SJCRH30 (cell line): Measurements from ENCODE around the gene CYB5R3. TPM values are rescaled to one million over a fixed set of nuclear protein-coding genes. Genes with fewer than 3 reads are reported as not detected.
"Not testable (repeated sequence)": the region's sequence is repeated elsewhere in the genome, so short reads cannot be mapped to it uniquely, and the experiment has no call there.

Experiments
- DNase-seq, 2 experiments: peaks; one replicate each; pipeline ENCODE4 v3.0.0-alpha.2; 2015 to 2020
- H3K27ac ChIP-seq: fragments of 250-450 bp; sonication (Bioruptor Pico); 2 replicates; pipeline ENCODE4 v1.5.1; 2020; ENCODE audit warnings: mild to moderate bottlenecking, moderate library complexity
- H3K27me3 ChIP-seq: fragments of 250-450 bp; sonication (Bioruptor Pico); 2 replicates; pipeline ENCODE4 v1.5.1; 2020; ENCODE audit warnings: mild to moderate bottlenecking, moderate library complexity
- H3K36me3 ChIP-seq: fragments of 250-450 bp; sonication (Bioruptor Pico); 2 replicates; pipeline ENCODE4 v1.5.1; 2020; ENCODE audit warnings: mild to moderate bottlenecking, moderate library complexity
- H3K4me1 ChIP-seq: fragments of 250-450 bp; sonication (Bioruptor Pico); 2 replicates; pipeline ENCODE4 v1.5.1; 2020; ENCODE audit warnings: mild to moderate bottlenecking, moderate library complexity
- H3K4me3 ChIP-seq: fragments of 250-450 bp; sonication (Bioruptor Pico); 2 replicates; pipeline ENCODE4 v1.5.1; 2020; ENCODE audit warnings: mild to moderate bottlenecking, moderate library complexity
- H3K9me3 ChIP-seq: fragments of 250-450 bp; sonication (Bioruptor Pico); replicated peaks from 2 replicates; pipeline ENCODE4 v1.5.1; 2020; ENCODE audit warnings: mild to moderate bottlenecking, moderate library complexity
- total RNA-seq: library from RNA; depleted of rRNA; stranded (reverse); fragments of >200 nt; shearing (Covaris generic); gene quantifications from 2 replicates; pipeline ENCODE4 v1.2.3, GENCODE V29; 2014

The CYB5R3 gene
- total RNA-seq, 1 experiment from 2014 or later, result 73.9 TPM

DNA sequence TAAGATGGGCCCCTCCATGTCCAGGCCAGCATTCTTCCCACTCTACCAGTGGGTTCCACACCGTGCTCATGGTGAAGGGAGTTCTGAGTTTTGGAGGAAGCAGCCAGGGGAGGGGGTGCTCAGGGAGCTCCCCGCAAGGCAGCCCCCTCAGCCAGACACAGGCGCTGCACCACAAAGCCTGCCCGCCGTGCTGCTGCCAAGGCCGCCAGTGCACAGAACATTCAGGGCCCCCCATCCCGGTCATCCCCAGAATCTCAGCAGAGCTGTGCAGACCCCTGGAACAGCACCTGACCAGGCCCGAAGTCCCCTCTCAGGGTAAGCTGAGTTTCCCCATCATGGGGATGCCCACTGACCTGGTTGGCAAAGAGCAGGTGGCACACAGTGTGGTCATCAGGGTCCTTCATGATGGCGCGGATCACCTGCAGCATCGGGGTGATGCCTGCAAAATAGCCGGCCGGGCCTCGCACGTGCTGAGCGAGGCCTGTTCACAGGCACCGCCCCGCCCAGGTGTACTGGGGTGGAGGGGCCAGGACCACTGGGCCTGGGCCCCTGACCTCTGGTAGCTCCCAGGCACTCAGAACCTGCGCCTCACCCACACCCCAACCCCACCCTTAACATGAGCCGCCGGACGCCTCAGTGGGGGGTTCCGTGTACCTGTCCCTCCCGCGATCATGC lies 22.1 kb downstream of the CYB5R3 start:
- Histone ChIP-seq H3K27ac (no peak overlapping the region), H3K27me3 (no peaks in the 10 kb centered on the region), H3K4me1 (no peaks in the 10 kb centered on the region), H3K36me3 (peaks cover 26% of the 10 kb centered on the region), H3K4me3 (no peak overlapping the region), H3K9me3 (no peaks in the 10 kb centered on the region)
- DNase-seq, result no peak

DNA sequence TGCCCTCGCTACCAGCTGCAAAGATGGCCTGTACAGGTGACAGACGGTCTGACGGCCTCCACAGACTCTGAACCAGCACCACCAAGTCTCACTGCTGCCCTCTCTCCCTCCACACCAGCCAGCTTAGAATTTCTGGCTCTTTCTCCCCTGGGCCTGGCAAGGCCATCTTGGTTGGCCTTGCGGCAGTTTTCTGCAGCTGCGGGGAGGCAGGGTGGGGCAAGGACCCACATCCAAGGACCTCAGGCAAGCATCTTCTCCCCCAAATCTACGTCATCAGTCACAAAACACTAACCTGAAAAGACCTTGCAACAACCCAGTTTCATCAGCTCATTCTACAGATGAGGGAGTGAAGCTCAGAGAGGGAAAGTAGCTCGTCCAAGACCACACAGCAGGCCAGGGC lies 22.8 kb downstream of the CYB5R3 start:
- peaks cover 26% of the 10 kb centered on the region for H3K36me3 ChIP-seq
- no peaks in the 10 kb centered on the region for H3K9me3 ChIP-seq
- no peak for DNase-seq
- H3K27ac ChIP-seq, result no peak overlapping the region
- H3K4me3 ChIP-seq, result no peak overlapping the region
- no peaks in the 10 kb centered on the region for H3K4me1 ChIP-seq
- no peaks in the 10 kb centered on the region for H3K27me3 ChIP-seq

DNA sequence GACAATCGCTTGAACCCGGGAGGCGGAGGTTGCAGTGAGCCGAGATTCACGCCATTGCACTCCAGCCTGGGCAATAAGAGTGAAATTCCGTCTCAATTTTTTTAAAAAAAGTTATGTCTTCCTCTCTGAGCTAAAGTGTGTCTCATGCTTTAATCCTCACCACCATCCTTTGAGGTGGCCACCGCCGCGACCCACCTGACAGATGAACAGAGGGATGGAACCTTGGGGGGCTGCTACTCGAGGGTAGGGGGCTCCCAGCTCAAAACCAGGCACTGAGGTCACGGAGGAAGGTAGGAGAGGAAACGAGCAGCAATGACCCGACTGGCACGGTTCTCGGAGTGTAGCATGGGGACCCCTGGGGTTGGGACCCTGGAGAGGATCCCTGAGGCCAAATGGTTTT lies 23.8 kb downstream of the CYB5R3 start:
- no peak for DNase-seq
- H3K9me3 ChIP-seq, result no peaks in the 10 kb centered on the region
- no peaks in the 10 kb centered on the region for H3K4me1 ChIP-seq
- peaks cover 26% of the 10 kb centered on the region for H3K36me3 ChIP-seq
- no peaks in the 10 kb centered on the region for H3K27me3 ChIP-seq
- no peak overlapping the region for H3K27ac ChIP-seq
- H3K4me3 ChIP-seq, result no peak overlapping the region

DNA sequence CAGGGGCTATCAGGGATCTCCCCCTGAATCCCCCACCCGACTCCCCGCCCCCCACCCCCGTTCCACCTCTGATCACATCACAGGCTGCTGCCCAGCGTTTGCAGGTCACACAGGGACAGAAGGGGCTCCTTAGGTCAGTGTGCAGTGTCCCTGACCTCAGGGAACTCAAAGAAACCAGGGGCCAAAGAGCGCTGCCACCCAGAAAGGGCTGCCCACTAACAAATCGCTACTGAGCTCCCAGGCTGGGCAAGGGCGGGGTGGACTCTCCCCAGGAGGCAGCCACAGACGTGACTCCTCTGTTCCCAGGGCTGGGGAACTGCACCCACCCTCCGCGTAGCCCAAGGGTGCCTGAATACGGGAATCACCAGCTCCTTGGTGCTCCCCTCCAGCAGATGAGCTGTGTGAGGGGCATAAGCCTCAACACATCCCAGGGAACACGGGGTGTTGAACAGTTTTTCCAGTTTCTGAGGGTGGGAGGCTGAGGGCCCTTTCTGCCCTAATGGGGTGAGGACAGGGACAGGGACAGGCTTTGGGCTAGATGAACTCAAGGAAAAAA lies 24.6 kb downstream of the CYB5R3 start:
- Histone ChIP-seq H3K4me3 (no peak overlapping the region), H3K9me3 (no peaks in the 10 kb centered on the region), H3K36me3 (peaks cover 26% of the 10 kb centered on the region), H3K27ac (no peak overlapping the region), H3K4me1 (no peaks in the 10 kb centered on the region), H3K27me3 (no peaks in the 10 kb centered on the region)
- no peak for DNase-seq

DNA sequence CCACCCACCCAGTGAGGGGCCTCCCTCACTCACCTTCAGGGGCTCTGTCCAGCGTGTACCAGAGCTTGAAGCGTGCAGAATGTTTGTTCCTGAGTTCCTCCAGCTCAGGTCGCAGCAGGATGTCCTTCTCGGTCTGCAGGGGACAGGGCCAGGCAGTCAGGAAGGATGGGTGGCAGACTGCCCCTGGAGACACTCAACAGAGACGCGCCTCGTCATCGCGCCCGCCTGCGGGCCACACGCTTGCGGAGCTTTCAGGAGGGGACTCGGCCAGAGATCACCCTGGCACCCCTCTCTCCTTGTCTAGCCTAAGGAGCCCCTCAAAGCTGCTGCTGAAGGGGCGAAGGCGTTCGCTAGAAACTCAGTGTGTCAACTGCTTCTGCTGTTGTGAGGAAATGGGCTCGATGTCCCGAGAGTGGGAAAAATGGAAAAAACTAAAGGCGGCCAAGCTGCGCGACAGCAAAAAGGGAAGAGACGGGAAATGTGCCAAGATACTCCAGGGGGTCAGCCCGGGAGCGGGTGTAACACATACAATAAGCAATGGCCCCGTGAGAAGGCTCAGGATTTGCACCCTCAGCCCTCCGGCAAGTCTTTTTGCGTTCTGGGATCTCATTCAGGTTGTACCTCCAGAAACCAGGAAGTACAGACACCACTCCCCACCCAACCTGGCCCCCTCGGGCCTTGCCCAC lies 25.3 kb downstream of the CYB5R3 start:
- Histone ChIP-seq H3K4me3 (no peak overlapping the region), H3K27ac (no peak overlapping the region), H3K27me3 (no peaks in the 10 kb centered on the region), H3K4me1 (no peaks in the 10 kb centered on the region), H3K36me3 (peaks cover 24% of the 10 kb centered on the region), H3K9me3 (no peaks in the 10 kb centered on the region)
- no peak for DNase-seq

DNA sequence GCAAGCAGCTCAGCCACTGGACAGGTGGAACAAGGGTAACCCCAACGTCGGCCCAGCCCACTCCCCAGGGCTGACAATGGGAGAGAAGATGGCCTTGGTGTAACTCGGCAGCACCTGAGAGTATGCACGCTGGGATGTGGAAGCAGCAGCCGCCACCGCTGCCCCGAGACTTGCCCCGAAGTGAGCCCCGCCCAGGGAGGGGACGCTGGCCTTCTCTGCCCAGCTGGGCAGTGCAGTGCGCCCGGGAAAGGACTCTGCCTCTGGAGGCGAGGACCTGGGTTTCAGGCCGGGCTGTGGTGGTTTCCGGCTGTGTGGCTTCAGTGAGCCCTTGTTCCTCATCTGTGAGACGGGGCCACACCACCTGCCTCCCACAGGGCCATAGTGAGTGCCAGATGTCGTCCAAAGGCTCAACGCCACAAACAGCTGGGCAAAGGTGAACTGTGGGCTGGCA lies 25.9 kb downstream of the CYB5R3 start:
- DNase-seq, result no peak

DNA sequence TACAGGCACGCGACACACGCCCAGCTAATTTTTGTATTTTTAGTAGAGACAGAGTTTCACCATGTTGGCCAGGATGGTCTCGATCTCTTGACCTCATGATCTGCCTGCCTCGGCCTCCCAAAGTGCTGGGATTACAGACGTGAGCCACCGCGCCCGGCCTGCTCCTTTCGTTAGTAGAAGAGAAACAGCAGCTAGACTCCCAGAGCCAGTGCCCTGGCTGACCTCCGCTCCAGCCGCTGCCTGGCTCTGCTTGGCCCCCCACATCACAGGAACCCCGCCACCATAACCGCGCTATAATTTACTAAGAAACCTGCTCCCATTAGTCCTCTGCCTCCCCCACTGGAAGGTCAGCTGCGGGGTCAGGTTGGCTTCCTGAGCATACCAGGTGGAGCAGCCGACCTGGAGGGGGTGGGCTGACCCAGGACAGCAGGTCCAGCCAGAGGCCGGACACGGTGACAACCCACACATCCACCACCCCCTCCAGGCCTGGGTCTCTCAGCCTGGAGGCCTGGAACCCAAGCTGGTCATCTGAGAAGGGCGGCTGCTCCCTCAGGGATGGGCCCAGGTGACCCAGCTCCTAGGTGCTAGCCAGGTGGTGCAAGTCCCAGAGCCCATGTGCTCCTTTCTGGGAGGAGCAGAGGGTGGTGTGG lies 27.0 kb downstream of the CYB5R3 start:
- Histone ChIP-seq H3K4me1 (no peaks in the 10 kb centered on the region), H3K27me3 (no peaks in the 10 kb centered on the region), H3K36me3 (peaks cover 22% of the 10 kb centered on the region), H3K9me3 (no peaks in the 10 kb centered on the region), H3K4me3 (no peak overlapping the region), H3K27ac (no peak overlapping the region)
- DNase-seq, result no peak

More for the DNA sequence above, 25.9 kb downstream of the CYB5R3 start:
- Histone ChIP-seq H3K4me3 (no peak overlapping the region), H3K4me1 (no peaks in the 10 kb centered on the region), H3K36me3 (peaks cover 24% of the 10 kb centered on the region), H3K27ac (no peak overlapping the region), H3K27me3 (no peaks in the 10 kb centered on the region), H3K9me3 (no peaks in the 10 kb centered on the region)

DNA sequence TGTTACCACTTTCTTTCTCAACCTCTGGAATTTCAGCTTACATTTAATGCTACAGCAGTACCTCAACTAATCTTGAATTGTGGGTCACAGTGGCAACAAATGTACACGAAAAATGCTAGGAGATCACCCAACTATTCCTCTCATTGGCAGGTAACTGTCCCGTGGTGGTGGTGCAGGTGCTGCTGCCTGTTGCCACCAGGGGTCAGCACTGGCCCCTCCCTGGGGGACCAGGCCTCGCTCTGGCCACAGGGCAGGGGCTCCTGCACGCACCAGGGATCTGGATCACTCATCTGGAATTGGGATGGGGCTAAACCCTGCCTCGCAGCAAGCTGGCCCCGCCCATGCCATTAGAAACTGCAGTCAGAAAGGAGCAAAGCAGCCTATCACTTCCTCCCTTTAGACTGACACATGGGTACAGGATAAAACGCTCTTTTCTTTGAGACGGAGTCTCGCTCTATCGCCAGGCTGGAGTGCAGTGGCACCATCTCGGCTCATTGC lies 27.6 kb downstream of the CYB5R3 start:
- H3K27me3 ChIP-seq, result no peaks in the 10 kb centered on the region
- no peaks in the 10 kb centered on the region for H3K4me1 ChIP-seq
- peak; percentile 76 to 78 for DNase-seq
- no peak overlapping the region for H3K4me3 ChIP-seq
- no peak overlapping the region for H3K27ac ChIP-seq
- peaks cover 15% of the 10 kb centered on the region for H3K36me3 ChIP-seq
- no peaks in the 10 kb centered on the region for H3K9me3 ChIP-seq

DNA sequence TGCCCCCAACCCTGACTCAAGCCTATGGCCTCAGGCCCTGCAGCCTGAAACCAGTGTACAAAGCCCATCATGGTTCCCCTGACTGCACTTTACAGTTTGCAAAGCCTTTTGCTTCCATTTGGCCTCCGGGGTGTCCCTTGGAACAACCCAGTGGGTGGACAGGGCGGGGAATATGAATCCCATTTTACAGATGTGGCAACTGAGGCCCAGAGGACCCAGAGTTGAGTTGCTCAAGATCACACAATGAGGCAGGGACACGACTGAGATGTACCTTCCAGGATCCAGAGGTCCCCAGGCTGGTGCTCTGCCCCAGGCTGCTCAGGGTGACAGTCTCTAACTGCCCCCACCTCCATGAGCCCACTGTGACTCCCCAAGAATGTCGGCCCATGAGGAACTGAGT lies 29.1 kb downstream of the CYB5R3 start:
- DNase-seq, result no peak
- H3K27ac ChIP-seq, result no peak overlapping the region
- H3K36me3 ChIP-seq, result peaks cover 3% of the 10 kb centered on the region; the same call in 1 of the 2 replicates
- no peak overlapping the region for H3K4me3 ChIP-seq
- no peaks in the 10 kb centered on the region for H3K9me3 ChIP-seq
- H3K4me1 ChIP-seq, result no peaks in the 10 kb centered on the region
- no peaks in the 10 kb centered on the region for H3K27me3 ChIP-seq

DNA sequence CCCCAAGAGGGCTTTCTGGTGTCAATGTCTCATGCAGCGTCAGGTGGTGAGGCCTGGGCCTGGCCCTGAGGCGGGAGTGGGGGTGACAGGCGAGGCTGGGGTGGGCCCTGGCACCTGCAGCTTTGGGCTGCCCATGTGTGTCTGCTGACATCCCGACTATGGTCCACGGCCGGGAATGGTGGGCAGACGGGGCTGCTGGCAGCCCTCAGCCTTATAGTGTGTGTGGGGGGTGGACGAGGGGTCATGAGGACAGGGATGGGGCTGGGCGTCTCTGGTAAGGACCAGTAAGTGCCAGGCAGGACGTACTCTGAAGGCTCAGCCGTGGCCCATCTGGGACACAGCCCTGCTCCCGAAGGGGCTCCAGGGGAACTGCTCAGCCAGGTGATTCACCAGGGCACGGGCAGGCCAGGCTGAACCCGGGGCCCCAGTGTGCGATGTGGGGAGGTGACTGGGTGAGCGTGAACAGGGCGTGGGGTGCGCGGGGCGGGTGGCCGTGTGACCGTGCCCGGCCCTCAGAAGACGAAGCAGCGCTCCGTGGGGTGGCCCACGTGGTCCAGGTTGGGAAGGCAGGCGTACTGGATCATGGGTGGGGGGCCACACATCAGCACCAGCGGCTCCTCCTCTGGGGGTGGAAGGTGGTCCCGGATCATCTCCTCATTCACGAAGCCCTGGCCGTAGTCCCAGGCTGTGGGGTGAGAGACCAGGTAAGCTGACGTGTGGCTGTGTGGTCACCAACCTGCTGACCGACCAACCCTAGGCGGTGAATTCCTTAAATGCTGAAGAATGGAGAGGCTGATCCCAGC lies 29.7 kb downstream of the CYB5R3 start:
- Histone ChIP-seq H3K27ac (no peak overlapping the region), H3K27me3 (no peaks in the 10 kb centered on the region), H3K4me1 (no peaks in the 10 kb centered on the region), H3K36me3 (peaks cover 3% of the 10 kb centered on the region; the same call in 1 of the 2 replicates), H3K4me3 (no peak overlapping the region), H3K9me3 (no peaks in the 10 kb centered on the region)
- no peak for DNase-seq

DNA sequence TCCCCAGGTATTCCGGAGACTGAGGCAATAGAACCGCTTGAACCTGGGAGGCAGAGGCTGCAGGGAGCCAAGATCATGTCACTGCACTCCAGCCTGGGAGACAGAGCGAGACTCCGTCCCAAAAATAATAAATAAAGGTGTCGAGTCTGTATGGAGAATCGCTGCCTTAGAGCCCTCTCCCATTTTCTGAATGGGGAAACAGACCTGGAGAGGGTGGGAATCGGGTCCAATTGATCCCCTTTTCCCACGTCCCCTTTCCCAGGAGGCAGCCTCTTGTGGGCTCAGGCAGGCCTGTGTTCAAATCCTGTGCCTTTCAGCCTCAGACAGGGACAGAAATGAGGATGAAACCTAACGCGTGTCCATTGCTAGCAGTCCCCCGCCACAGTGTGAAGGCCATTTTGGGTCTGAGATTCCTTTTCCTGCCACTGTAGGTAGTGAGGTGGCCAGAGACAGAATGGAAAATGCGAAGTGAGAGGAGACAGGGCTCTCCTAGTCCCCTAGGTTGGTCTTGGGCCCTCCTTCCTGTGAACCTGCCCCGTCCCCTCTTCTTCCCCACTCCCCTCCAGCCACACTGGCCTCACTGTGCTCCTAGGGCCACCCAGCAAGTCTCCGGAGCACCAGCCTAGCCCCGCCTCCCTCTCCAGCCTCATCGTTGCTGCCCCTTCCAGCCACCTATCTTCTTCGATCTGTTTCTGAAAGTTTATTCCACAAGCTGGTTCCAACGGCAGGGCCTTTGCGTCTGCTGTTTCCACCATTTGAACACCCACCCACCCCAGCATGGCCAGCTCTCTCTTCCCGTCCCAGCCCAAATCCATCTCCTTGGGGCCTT lies 31.8 kb downstream of the CYB5R3 start:
- Histone ChIP-seq H3K9me3 (no peaks in the 10 kb centered on the region), H3K4me1 (peaks cover 2% of the 10 kb centered on the region; the same call in 1 of the 2 replicates), H3K27me3 (no peaks in the 10 kb centered on the region), H3K4me3 (no peak overlapping the region), H3K36me3 (peaks cover under 1% of the 10 kb centered on the region; the same call in 1 of the 2 replicates), H3K27ac (no peak overlapping the region)
- DNase-seq, result peak in 1 of 2 experiments; percentile 29

DNA sequence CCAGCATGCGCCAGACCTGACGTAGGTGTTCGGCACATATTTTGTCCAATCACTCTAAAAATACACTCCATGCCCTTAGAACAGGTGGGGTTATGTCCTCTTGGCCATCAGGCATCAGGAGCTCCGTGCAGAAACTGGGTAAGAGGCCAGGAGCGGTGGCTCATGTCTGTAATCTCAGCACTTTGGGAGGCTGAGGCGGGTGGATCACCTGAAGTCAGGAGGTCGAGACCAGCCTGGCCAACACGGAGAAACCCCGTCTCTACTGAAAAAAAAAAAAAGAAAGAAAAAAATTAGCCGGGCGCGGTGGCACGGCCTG lies 33.4 kb downstream of the CYB5R3 start:
- H3K4me3 ChIP-seq, H3K9me3 ChIP-seq, H3K36me3 ChIP-seq, H3K27me3 ChIP-seq, H3K4me1 ChIP-seq, DNase-seq: not testable (repeated sequence)
- H3K27ac ChIP-seq, result peak overlapping the region; percentile 100

DNA sequence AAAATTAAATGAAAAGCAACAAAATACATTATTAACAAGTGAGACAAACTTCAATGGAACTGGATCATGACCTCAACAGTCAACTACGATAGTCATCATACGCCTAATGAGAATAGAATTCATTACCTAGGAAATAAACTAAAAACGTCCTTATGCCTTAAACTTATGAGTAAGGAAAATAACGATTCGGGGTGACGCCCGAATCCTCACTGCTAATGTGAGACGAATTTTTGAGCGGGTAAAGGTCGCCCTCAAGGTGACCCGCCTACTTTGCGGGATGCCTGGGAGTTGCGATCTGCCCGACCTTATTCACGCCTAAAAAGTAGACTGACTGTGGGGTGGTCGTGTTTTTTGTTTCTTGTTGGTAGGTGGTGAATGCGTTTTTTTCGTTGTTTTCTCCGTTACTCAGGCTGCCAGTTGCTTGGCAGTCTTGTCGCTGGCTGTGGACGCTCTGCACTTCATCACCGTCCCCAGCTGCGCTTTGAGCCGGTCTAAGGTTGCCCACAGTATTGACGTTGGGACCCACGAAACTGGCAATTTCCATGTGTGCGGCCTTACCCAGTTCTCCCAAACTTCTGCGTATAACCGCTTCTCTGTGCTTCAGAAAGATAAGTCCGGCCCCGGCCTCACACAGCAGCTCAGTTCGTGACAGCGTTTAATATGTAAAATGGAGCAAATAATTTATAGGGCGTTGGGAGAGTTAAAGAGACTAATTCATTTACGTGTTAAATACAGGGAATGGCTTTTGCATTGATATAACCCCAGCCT lies 33.9 kb downstream of the CYB5R3 start:
- Histone ChIP-seq H3K4me3 (peak overlapping the region; percentile 84), H3K36me3 (peaks cover 7% of the 10 kb centered on the region), H3K4me1 (peaks cover 2% of the 10 kb centered on the region; the same call in 1 of the 2 replicates), H3K27me3 (no peaks in the 10 kb centered on the region), H3K9me3 (no peaks in the 10 kb centered on the region), H3K27ac (peak overlapping the region; percentile 100)
- DNase-seq, result peak; percentile 99
